HUES6 (cell line): Measurements from ENCODE around the gene TAF11L6.
"Not testable (repeated sequence)": the region's sequence is repeated elsewhere in the genome, so short reads cannot be mapped to it uniquely, and the experiment has no call there.

ENCODE experiments used
- H3K27ac ChIP-seq: 2 replicates; pipeline ENCODE4 v1.7.0; 2013; ENCODE audit warnings: low read depth, mild to moderate bottlenecking, low read length, inconsistent platforms
- H3K27me3 ChIP-seq: 2 replicates; pipeline ENCODE4 v1.6.1; 2013; ENCODE audit warnings: low read length; ENCODE audit not compliant: control insufficient read depth, insufficient read depth
- H3K36me3 ChIP-seq: 2 replicates; pipeline ENCODE4 v1.6.1; 2013; ENCODE audit warnings: low read length; ENCODE audit not compliant: control insufficient read depth, insufficient read depth
- H3K4me1 ChIP-seq: 2 replicates; pipeline ENCODE4 v1.6.1; 2013; ENCODE audit warnings: low read length; ENCODE audit not compliant: control insufficient read depth, insufficient read depth
- H3K4me3 ChIP-seq: 2 replicates; pipeline ENCODE4 v1.5.1; 2013; ENCODE audit warnings: low read depth, low read length
- H3K9ac ChIP-seq: one replicate; pipeline ENCODE4 v1.6.1; 2013; ENCODE audit warnings: mild to moderate bottlenecking, low read length
- H3K9me3 ChIP-seq: 2 replicates; pipeline ENCODE4 v1.6.1; 2013; ENCODE audit warnings: low read depth, low read length; ENCODE audit not compliant: control insufficient read depth, insufficient read depth

The TAF11L6 gene

GRCh38 chr5:17518067-17518466 lies 10.4 kb upstream of the TAF11L6 start, which contains the start of gene TAF11L3:
Gene TAF11L3, plus strand, starts transcription at chr5:17518367.
- H3K4me3 ChIP-seq, H3K36me3 ChIP-seq, H3K9ac ChIP-seq, H3K27me3 ChIP-seq, H3K4me1 ChIP-seq, H3K9me3 ChIP-seq, H3K27ac ChIP-seq: not testable (repeated sequence)

DNA sequence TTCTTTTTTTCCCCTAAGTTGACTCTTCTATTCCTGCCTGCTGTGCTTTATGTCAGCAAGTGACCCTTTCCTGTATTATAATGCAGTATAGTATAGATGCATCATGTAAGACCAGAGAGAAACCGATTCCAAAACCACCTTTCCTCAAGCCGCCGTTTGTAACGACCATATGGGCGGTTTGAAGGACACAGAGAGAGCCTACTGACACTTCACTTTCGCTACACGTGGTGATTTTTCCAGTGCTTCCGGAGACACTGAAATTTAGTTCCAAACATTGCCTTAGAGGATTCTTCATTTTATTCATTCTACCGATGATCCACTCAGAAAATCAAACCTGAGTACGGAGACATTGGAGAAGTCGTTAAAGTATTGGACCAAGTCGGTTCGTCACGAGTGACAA lies 9.0 kb upstream of the TAF11L6 start:
- not testable (repeated sequence) for H3K27ac ChIP-seq, H3K9me3 ChIP-seq, H3K9ac ChIP-seq, H3K4me3 ChIP-seq, H3K4me1 ChIP-seq, H3K36me3 ChIP-seq, H3K27me3 ChIP-seq

- H3K9me3 ChIP-seq, H3K27me3 ChIP-seq, H3K9ac ChIP-seq, H3K27ac ChIP-seq, H3K36me3 ChIP-seq, H3K4me3 ChIP-seq, H3K4me1 ChIP-seq: not testable (repeated sequence)
Measured at GRCh38 chr5:17521501-17521900, 7.0 kb upstream of the TAF11L6 start, which contains the start of gene TAF11L4. Gene TAF11L4, plus strand, starts transcription at chr5:17521801.

DNA sequence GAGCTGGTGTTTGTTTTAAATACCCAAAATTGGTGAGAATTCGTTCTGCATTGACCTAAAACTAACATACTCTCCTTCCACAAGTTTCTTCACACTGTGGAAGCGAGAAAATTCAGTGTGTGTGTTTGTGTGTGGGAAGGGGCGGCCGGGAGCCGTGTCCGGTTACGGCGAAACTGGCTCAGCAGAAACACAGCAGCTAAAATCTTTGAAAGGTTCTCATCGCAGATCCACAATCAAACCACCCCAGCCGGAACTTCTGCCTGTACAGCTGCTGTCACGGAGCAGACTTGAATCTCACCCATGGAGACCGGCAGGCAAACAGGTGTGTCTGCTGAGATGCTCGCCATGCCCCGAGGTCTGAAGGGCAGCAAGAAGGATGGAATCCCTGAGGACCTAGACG lies 3.5 kb upstream of the TAF11L6 start, which contains the start of gene TAF11L5:
TAF11L5 (plus strand) TSS at position 301 of the 400 bp plus-strand sequence.
- H3K9ac ChIP-seq, H3K9me3 ChIP-seq, H3K36me3 ChIP-seq, H3K27me3 ChIP-seq, H3K4me1 ChIP-seq, H3K27ac ChIP-seq, H3K4me3 ChIP-seq: not testable (repeated sequence)

DNA sequence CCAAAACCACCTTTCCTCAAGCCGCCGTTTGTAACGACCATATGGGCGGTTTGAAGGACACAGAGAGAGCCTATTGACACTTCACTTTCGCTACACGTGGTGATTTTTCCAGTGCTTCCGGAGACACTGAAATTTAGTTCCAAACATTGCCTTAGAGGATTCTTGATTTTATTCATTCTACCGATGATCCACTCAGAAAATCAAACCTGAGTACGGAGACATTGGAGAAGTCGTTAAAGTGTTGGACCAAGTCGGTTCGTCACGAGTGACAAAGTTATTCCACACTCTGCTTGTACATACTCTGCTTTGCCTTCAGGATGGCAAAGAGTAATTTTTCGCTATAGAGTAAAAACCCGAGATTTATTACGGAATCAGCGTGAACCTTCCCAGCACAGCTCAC lies 2.0 kb upstream of the TAF11L6 start:
- H3K9me3 ChIP-seq, H3K36me3 ChIP-seq, H3K4me1 ChIP-seq, H3K9ac ChIP-seq, H3K4me3 ChIP-seq, H3K27ac ChIP-seq, H3K27me3 ChIP-seq: not testable (repeated sequence)
